ENCODE results near the gene FGGY.

DNA sequence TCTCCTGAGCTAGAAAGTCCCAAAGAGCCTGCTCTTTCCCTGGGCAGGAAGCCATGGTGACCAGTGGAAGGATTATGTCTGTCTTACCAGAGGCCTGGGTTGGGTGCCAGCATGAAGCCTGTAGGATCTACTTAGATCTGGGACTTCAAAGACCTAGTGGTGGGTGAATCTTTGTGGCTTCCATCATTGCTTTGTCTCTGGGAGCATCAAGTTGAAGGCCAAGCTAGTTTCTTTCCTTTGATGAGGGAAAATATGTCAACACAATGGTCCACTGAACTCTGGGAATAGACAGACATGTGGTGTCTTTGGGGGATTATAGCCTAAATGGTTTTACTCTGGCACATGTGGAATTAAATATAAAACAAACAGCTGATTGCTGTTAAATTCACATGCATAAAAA lies 417.3 kb downstream of the FGGY start:
- TF ChIP-seq YY1 (IDR thresholded peaks at IDR 0.05; ENCODE audit: insufficient read depth, insufficient read length) (no peak), SUZ12 (IDR thresholded peaks at IDR 0.05; ENCODE audit: extremely low read depth, insufficient read depth, insufficient read length) (no peak), ZNF274 (IDR thresholded peaks at IDR 0.05; ENCODE audit: low read depth, low read length) (no peak)

Data from NT2/D1 (cell line).